Activated CD8-positive, alpha-beta T cell treated with anti-CD3 and anti-CD28 coated beads for 36 hours (primary cell): Measurements from ENCODE around the gene ASAP2. TPM values are rescaled to one million over a fixed set of nuclear protein-coding genes. Genes with fewer than 3 reads are reported as not detected.

Experiments used
- ATAC-seq: fragments of 200-7000 bp; cut with Tn5 transposase; one replicate; pipeline ENCODE4 v1.10.0; 2021; ENCODE audit warnings: mild to moderate bottlenecking, moderate library complexity
- CTCF ChIA-PET: fragments of 350-600 bp; sonication (Branson Sonifier 250); formaldehyde crosslinking; loops from one replicate; lab custom pipeline; 2021; ENCODE audit warnings: antibody characterized with exemption; lab: Charles Lee
- POLR2A ChIA-PET: fragments of 350-600 bp; sonication (Branson Sonifier 250); formaldehyde crosslinking; loops from one replicate; lab custom pipeline; 2021; ENCODE audit warnings: antibody characterized with exemption; lab: Charles Lee
- DNase-seq: peaks from one replicate; pipeline ENCODE4 v3.0.0-alpha.2; 2020
- H3K27ac Mint-ChIP-seq: one replicate; pipeline ENCODE4 v1.8.0; 2021; ENCODE audit warnings: mild to moderate bottlenecking, mixed read lengths
- H3K27me3 Mint-ChIP-seq: one replicate; pipeline ENCODE4 v1.8.0; 2021; ENCODE audit warnings: mixed read lengths
- H3K36me3 Mint-ChIP-seq: one replicate; pipeline ENCODE4 v1.8.0; 2021; ENCODE audit warnings: low read depth, mixed read lengths
- H3K4me1 Mint-ChIP-seq: one replicate; pipeline ENCODE4 v1.8.0; 2021; ENCODE audit warnings: low read depth, mixed read lengths
- H3K4me3 Mint-ChIP-seq: one replicate; pipeline ENCODE4 v1.8.0; 2021; ENCODE audit warnings: mild to moderate bottlenecking, moderate library complexity, mixed read lengths
- H3K9me3 Mint-ChIP-seq: one replicate; pipeline ENCODE4 v1.8.0; 2021; ENCODE audit warnings: mixed read lengths
- CTCF ChIP-seq: fragments of 200-600 bp; IDR thresholded peaks from one replicate; pipeline ENCODE4 v1.8.0; 2022; ENCODE audit warnings: antibody characterized with exemption, mild to moderate bottlenecking
- intact Hi-C: fragments of 100-400 bp; cut with micrococcal nuclease; formaldehyde crosslinking; loops from one replicate; pipeline ENCODE4 v1.10.0; 2022
- total RNA-seq, 2 experiments: library from RNA; stranded (reverse); gene quantifications; one replicate each; pipeline ENCODE4 v1.2.3, GENCODE V29; 2021

Gene ASAP2
- total RNA-seq, 2 experiments from 2014 or later: not detected

- Mint-ChIP-seq H3K4me3 (no peak overlapping the region), H3K36me3 (no peaks in the 10 kb centered on the region), H3K27ac (no peak overlapping the region), H3K4me1 (no peaks in the 10 kb centered on the region), H3K9me3 (no peaks in the 10 kb centered on the region), H3K27me3 (peaks cover 3% of the 10 kb centered on the region)
- POLR2A ChIA-PET: no interaction called here
- intact Hi-C loops: no loop called here
- no peak for TF ChIP-seq CTCF
- DNase-seq (no peak), ATAC-seq (no peak)
- CTCF ChIA-PET: no interaction called here
These were observed 31.7 kb upstream of the ASAP2 start for GRCh38 chr2:9174771-9175437.

GRCh38 chr2:9178110-9178903, 28.3 kb upstream of the ASAP2 start:
- Mint-ChIP-seq H3K36me3 (no peaks in the 10 kb centered on the region), H3K4me1 (no peaks in the 10 kb centered on the region), H3K4me3 (no peak overlapping the region), H3K27ac (no peak overlapping the region), H3K27me3 (peaks cover 8% of the 10 kb centered on the region), H3K9me3 (no peaks in the 10 kb centered on the region)
- ChIA-PET CTCF (interaction anchor here (0.8 kb wide), 1 partner anchor 10 kb away, joined by 3 read pairs; no protein-coding TSS in a partner anchor), POLR2A (no interaction called here)
- ATAC-seq: no peak
- no peak for TF ChIP-seq CTCF
- no peak for DNase-seq
- intact Hi-C loops: no loop called here

DNA sequence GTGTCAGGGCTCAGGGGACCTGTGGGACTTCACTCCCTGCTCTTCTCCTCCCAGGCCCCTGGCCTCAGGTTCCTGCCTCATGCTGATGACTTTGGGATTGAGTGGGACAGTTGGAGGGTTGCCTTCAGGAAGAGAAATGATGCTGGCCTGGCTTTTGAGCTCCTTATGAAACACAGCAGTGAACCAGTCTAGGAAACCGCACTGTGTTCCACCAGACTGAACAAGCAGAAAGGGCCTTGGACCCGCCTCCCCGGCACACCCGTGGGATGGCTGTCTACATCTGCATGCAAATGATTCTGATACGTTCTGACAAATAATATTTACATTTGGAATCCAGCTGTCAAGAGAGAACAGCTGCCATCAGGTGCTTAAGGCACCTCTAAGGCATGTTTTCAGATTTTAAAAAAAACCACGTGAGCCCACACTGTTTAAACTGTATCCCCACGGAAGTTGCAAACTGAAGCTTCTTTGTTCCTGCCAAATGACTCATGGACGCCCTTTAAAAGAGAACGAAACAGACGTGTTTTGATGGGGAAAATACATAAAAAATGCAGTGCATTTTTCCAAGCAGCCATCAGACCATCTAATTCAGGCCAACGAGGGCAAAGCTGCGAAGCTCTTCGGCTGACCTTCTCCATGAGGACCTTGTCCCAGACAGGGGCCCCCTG, 27.6 kb upstream of the ASAP2 start:
- TF ChIP-seq CTCF: no peak
- intact Hi-C loops: no loop called here
- H3K27ac Mint-ChIP-seq: no peak overlapping the region
- H3K4me1 Mint-ChIP-seq: no peaks in the 10 kb centered on the region
- ATAC-seq (no peak), DNase-seq (no peak)
- peaks cover 11% of the 10 kb centered on the region for H3K27me3 Mint-ChIP-seq
- H3K9me3 Mint-ChIP-seq: no peaks in the 10 kb centered on the region
- no peak overlapping the region for H3K4me3 Mint-ChIP-seq
- CTCF ChIA-PET: interaction anchor here (0.8 kb wide), 1 partner anchor 9 kb away, joined by 3 read pairs; no protein-coding TSS in a partner anchor
- H3K36me3 Mint-ChIP-seq: no peaks in the 10 kb centered on the region
- POLR2A ChIA-PET: no interaction called here

DNA sequence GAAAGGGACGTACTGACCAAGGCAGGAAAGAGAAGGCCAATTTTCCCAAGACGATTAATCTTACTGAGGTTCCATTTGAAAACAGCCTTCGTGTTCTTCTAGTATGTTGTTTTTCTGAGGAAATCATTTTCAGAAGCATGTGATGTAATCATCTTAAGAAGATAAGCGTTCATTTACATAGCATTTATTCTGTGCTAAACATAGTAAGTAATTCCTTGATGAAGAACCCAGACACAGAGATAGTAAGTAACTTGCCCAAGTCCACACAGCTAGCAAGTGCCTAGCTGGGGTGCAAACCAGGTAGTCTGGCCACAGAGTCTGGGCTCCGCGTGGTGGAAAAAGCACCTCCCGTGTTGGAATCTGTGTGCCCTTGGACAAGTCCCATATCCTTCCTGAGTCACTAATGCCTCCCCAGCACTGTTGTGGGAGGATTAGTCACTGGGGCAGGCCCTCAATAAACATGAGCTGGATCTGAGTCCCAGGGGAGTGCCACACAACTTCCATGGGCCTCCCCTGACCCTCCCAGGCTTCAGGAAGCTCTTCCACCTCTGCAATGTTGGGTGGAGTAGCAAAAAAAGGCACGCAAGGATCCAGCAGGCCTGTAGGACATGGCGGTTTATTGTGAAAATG, 26.9 kb upstream of the ASAP2 start:
- CTCF ChIA-PET: no interaction called here
- H3K4me3 Mint-ChIP-seq: no peak overlapping the region
- H3K27ac Mint-ChIP-seq: no peak overlapping the region
- H3K36me3 Mint-ChIP-seq: no peaks in the 10 kb centered on the region
- no peak for TF ChIP-seq CTCF
- H3K4me1 Mint-ChIP-seq: no peaks in the 10 kb centered on the region
- POLR2A ChIA-PET: no interaction called here
- peaks cover 10% of the 10 kb centered on the region for H3K27me3 Mint-ChIP-seq
- DNase-seq (no peak), ATAC-seq (no peak)
- H3K9me3 Mint-ChIP-seq: no peaks in the 10 kb centered on the region
- intact Hi-C loops: no loop called here
